ENCODE results near the gene PDCD4.

The PDCD4 gene

GRCh38 chr10:110871298-110872084 lies at the start of gene PDCD4:
Gene PDCD4, plus strand, starts transcription at chr10:110871928. Its CDS starts 4,100 bp downstream, at chr10:110876028.
- DNase-seq, result peak; percentile 94

- no peak for DNase-seq
Measured at GRCh38 chr10:110822035-110822711, 49.6 kb upstream of the PDCD4 start.

DNA sequence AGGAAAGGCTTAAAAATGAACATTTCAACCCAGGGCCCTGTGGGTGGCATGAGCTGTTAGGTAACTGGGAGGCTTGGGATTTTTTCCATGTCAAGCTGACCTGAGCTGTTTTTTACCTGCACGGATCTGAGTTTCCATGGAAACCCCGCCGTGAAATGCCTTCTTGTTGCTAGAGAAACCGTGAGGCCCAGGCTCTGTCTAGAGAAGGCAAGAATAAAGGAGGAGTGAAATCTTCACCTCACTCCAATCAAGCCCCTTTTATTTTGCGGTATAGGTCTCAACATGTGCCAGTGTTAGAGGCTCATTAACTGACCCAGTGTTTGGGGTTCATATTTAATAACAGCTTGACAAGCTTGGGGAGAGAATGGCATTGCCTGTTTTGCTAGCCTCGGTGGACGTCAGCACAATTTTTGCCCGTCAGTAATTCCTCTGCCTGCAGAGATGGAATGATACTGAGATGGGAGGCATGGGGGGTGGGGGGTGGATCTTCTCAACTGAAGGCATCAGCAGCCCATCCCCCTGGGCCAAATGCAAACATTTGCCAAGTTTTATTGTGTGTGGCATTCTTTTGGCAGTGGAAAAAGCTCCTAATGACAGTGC lies 48.9 kb upstream of the PDCD4 start:
- no peak for DNase-seq

DNA sequence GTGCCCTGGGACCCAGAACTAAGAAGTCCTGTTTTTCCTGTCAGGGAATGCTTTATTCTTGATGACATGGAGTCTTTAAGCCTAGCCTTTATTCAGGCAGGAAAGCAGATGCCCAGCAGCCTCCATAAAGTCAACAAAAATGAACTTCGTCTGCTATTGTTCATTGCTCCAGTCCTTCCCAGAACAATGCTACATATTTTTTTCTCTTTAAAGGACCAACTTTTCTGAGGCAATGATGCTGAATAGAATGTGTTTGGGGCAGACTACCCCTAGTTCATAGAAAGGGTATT lies 47.6 kb upstream of the PDCD4 start:
- DNase-seq, result no peak

GRCh38 chr10:110824660-110825059 lies 47.1 kb upstream of the PDCD4 start:
- DNase-seq, result no peak

DNA sequence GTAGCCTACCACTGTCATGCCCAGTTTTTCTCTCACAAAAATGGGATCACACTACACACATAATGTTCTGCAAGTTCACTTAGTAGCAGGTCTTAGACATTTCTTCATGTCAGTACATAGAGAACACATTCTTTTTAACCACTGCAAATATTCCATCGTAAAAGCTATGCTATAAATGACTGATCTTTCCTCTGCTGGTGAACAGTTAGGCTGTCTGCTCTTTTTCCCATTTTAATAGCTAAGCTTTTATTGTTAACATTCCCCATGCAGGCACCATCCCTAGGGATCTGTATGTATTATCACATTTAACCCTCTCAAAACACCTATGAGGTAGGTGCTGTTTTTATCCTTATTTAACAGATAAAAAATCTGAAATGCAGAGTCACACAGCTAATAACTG lies 46.2 kb upstream of the PDCD4 start:
- no peak for DNase-seq

DNA sequence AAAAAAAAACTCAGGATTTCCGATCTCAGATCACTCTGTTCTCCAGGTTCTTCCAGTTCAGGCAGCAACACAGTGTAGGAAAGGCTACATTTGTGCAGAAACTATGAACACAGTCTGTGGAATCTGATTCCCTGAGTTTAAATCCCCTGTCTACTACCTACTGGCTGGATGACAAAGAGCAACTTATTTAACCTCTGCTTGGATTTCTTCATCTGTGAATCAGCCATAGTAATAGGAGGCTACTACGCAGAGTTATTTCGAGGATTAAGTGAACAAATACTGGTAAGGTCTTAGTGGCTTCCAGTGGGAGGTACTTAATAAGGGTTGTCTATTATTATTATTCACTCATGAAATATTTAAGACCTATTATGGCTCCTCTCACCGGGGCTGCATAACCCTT lies 44.3 kb upstream of the PDCD4 start:
- no peak for DNase-seq

GRCh38 chr10:110827875-110828274 lies 43.9 kb upstream of the PDCD4 start:
- DNase-seq, result no peak

- no peak for DNase-seq
Measured at GRCh38 chr10:110828525-110828924, 43.2 kb upstream of the PDCD4 start.

- DNase-seq, result no peak
Measured at GRCh38 chr10:110829721-110830410, 41.9 kb upstream of the PDCD4 start.

DNA sequence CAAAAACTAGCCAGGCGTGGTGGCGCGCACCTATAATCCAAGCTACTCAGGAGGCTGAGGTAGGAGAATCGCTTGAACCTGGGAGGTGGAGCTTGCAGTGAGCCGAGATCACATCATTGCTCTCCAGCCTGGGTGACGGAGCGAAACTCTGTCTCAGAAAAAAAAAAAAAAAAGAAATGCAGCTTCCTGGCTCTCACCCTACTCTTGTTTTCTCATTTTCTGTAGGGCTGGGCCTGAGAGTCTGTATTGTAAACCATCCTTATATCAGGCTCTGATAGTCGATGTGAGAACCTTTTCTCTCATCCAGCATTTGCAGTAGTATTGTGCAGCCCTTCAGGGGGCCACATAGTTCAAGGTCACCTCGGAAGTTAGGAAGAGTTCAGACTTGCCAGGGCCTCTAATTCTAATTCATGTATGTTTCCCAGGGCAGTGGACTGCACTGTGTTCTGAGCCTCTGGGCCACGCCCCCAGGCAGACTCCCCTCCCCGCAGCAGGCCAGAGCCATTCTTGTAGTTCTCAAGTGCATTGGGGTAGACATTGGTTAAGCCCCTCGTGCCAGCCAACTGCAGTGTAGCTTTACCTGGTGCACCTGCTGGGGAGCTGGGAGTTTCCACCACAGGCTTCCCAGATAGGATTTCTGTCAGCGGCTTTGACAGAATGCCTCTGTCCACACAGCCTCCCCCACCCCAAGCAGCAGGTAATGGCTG lies 38.3 kb upstream of the PDCD4 start:
- DNase-seq, result peak; percentile 27

DNA sequence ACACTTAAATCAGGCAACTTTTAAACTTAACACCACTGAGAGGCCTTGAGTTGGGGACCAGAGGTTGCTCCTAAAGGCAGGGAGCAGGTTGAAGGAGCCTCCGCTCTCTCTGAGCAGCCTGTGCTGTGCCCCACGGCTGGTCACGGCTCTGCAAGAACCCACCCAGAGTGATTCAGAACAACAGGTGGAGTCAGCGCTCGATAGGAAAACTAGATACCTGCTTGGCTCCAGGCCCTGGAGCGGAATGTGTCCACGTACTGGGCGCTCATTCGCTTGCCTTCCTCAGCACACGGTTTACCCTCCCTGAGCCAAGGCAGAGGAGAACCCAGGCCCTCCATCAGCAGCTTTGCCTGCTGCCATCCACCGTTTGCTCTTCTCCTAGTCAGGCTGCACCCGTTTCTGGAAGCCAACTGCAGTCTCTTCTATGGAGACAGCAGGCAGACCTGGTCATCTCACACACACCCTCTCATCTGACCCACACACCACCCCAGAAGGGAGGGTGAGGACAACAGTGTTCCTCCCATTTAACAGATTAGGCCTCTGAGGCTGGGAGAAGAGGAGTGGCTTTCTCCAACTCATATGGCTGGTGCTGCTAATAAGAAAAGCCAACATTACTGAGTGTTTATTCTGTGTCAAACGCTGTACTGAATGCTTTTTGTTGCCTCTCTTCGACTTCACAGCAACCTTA lies 37.6 kb upstream of the PDCD4 start:
- DNase-seq, result no peak

DNA sequence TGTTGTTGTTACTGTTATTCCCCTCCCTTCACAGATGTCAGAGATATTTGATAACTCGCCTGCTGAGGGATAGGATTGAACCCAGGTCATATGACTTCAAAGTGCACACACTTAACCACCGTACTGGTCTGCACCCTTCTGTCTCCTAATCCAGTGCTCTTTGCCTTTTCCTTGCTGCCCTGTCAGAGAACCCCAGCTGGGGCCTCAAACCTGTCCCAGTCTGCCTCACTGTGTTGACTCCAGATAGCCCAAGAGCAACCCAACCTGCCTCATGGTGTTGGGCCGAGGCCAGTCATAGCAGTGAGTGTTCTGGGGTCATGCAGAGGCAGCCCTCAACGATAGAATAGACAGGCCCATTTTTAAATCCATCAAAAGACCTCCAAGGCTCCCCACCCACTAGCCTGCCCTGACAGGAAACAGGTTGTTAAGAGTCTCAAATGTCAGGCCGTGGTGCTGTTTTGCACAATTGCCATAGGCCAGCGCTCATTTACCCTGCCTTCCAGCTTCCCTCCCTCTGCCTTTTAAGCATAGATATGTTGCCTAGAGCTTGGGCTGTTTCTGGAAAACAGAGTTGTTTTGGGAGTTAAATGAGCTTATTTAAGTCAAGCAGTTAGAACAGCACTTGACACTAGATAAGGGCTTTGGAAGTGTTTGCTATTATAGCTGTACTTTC lies 37.0 kb upstream of the PDCD4 start:
- DNase-seq, result peak; percentile 67

DNA sequence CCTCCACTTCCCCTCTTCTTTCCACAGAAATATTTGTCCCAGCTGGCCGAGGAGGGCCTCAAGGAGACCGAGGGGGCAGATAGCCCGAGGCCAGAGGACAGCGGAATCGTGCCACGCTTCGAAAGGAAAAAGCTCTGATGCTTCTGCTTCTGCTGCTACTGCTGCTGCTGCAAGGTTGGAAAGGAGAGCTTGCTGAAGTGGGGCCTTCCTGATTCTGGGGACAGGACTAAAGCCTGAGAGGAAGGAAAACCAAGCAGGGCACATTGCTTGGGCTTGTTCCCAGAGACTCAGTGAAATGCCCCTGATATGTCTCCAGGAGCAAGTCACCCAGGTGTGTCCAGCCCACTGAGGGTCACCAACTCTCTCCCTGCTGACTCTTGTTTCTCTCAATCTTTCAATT lies 35.9 kb upstream of the PDCD4 start:
- no peak for DNase-seq

DNA sequence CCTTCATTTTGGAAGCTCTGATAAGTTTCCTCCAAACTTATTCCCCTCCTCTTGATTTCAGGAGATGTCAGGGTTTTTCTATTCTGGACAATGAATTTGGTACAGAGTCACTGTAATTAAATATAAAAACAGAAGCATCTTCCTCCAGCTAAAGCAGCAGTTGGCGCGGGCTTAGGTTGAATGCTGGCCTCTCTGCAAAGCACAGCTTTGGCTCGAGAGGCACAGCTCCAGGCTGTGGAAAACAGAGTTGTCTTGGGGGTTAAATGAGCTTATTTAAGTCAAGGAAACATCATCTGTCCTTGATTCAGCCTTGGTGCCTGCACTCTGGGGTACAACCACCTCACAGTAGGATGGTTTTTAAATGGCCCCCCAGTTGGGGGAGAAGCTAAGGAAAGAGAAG lies 35.0 kb upstream of the PDCD4 start:
- no peak for DNase-seq

DNA sequence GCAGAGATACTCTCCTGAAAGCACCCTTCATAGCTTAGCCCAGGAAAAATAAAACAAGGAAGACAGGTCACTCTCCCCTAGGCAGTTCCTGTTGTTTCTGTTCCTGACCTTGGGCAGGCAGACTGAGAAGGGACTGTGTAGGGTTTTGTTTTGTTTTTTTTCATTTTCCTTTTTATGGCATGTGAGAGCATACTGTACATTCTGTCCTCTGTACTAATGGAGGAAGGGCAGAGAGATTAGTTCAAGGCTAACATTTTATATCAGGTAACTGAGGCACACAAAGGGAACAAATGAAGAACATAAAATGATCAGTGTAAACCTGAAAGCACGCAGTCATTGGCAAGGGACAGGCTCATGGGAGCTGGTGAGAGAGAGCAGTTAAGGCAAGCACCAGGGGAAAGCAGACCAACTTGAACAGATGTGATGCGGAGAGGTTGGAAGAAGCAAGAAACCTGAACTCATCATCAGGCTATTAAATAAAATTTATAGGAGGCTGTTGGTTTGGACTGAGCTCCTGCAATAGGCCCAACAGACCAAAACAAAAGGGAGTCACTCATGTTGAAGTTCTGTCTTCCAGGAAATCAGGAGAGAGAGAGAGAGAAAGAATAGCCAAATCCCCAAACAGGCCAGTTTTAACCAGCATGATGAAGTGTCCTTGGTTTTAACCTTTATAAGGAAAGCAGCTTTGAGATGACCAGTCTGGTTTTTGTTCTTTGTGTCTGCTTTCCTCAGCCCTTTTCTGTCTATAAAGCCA lies 34.1 kb upstream of the PDCD4 start:
- DNase-seq, result no peak

DNA sequence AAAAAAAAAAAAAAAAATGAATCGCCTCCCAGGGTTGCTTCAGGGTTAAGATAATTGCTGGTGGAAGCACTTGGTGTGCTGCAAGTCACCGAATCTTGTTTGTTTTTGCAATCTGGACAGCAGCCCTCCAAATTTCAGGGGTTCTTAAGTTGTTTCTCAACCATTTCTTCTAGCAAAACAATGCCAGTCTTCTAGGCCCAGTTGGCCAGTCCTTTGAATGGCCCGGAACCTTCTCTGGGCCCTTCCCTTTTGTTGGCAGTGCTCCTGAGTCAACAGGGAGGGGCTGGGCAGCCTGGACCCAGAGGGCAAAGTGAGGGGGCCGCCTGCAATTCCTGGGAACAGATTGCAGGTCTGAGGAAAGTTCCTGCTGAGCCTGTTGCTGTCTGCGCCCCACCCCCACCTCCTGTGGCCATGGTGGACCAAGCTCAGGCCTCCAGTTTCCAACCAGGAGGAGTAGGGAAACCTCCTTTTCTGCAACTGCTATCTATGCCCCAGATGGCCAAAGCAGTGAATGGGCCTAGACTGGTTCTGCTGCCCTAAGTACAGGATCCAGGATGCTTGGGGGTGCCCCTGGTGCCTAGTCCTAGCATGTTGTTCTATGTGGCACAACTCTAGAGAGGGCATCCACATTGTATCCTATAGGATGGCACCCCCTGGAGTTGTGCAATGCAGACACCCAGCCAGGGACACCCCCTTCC lies 31.4 kb upstream of the PDCD4 start:
- no peak for DNase-seq

DNA sequence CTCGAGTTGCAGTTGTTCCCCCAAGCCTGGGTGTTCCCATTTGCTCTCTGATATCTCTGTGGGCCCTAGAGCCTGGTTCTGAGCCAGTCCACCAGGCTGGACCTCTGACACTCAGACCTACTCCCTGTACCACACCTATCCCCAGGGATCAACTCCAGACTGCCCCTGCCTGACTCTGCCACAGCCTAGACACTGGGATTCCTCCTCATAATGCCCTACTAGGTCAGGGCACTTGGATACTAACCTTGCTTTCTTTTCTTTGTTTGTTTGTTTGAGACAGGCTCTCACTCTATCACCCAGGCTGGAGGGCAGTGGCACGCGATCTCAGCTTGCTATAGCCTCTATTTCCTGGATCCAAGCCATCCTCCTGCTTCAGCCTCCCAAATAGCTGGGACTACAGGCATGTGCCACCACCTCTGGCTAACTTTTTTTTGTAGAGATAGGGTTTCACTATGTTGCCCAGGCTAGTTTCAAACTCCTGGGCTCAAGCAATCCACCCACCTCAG lies 30.8 kb upstream of the PDCD4 start:
- DNase-seq, result no peak

DNA sequence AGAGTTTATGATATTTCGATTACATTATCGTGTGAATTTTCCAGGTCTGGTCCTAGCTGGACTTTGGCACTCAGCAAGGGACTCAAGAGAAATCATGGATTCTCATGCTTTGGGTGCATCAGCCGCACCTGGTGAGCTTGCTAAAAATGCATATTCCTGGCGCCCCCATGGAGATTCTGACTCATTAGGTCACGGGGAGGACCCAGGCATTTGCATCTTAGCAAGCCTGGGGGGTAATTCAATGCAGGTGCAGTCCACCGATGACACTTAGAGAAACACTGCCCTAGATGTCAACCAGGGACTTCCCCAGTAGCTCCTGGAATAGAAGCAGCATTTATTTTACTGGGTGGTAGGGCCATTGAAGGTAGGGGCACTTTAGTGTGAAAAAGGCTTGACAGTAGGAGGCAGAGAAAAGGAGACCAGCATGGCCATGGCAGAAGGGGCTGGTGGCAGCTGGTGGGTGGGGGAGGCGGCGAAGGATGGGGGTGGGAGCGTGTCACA lies 29.9 kb upstream of the PDCD4 start:
- no peak for DNase-seq

- no peak for DNase-seq
Measured at GRCh38 chr10:110842326-110842904, 29.3 kb upstream of the PDCD4 start.
